Measurements from ENCODE around the gene ETV2. TPM values are rescaled to one million over a fixed set of nuclear protein-coding genes. Genes with fewer than 3 reads are reported as not detected.
A peak's percentile ranks its signal among the peaks of the same experiment; 100 is the strongest.

Gene ETV2
- polyA plus RNA-seq, 1 of the 3 experiments (the other 2 are of a cell fraction): 1.6 TPM

GRCh38 chr19:35644206-35644986 is 2.9 kb downstream of the ETV2 start:
- Histone ChIP-seq H3F3A (replicated peaks; ENCODE audit: insufficient read depth) (peaks cover 26% of the 10 kb centered on the region), H3K79me2 (ENCODE audit: insufficient read depth) (peaks cover 12% of the 10 kb centered on the region), H3K9me2 (no peaks in the 10 kb centered on the region), H3K27me3 (ENCODE audit: insufficient read depth) (no peaks in the 10 kb centered on the region), H3K27ac (ENCODE audit: low read depth in 2 of 2, low read length in 1 of 2) (peak overlapping the region; percentile 61 to 83), H3K9ac (peak overlapping the region; percentile 68; the same call in 1 of the 2 replicates), H4K20me1 (ENCODE audit: insufficient read depth) (no peaks in the 10 kb centered on the region), H3K4me3 (ENCODE audit: low read depth in 2 of 2, low read length in 1 of 2) (peak overlapping the region; percentile 64 to 76), H3K9me3 (no peaks in the 10 kb centered on the region), H3K4me1 (ENCODE audit: control insufficient read depth in 1 of 2, insufficient read depth in 2 of 2, low read depth in 1 of 2, low read length in 1 of 2) (peaks cover 4 to 25% of the 10 kb centered on the region in 2 experiments; a peak in 1 of 4 replicates), H3K4me2 (peak overlapping the region; percentile 85), H2AFZ (ENCODE audit: low read depth) (peak overlapping the region; percentile 98), H3K36me3 (replicated peaks in 1 of 2; ENCODE audit: control insufficient read depth in 1 of 2, insufficient read depth in 2 of 2, low read length in 1 of 2) (no peaks in the 10 kb centered on the region)
- peak; percentile 93 for DNase-seq
- TF ChIP-seq REST (IDR thresholded peaks at IDR 0.05; ENCODE audit: low read depth, low read length) (peak; percentile 85), TEAD4 (IDR thresholded peaks at IDR 0.05; ENCODE audit: borderline replicate concordance, insufficient read depth) (no peak), MXI1 (IDR thresholded peaks at IDR 0.05; ENCODE audit: low read depth, low read length) (peak; percentile 44)
- under 1% methylated on average over 47 of the region's 60 CpGs for WGBS (ENCODE audit: low lambda C conversion rate)
- CTCF ChIA-PET: interaction anchor here (2.6 kb wide), 1 partner anchor 12 kb away, joined by 10 read pairs; no protein-coding TSS in a partner anchor
- POLR2A ChIA-PET: interaction anchor here (0.6 to 1.6 kb wide), 4 partner anchors 32 to 353 kb away, joined by 3 to 4 read pairs (median 3); partner anchors contain the start of gene HAUS5

GRCh38 chr19:35644987-35645679 is 3.6 kb downstream of the ETV2 start:
- Histone ChIP-seq H3F3A (replicated peaks; ENCODE audit: insufficient read depth) (peaks cover 22% of the 10 kb centered on the region), H3K36me3 (replicated peaks in 1 of 2; ENCODE audit: control insufficient read depth in 1 of 2, insufficient read depth in 2 of 2, low read length in 1 of 2) (peaks cover 0 to 6% of the 10 kb centered on the region in 2 experiments), H3K27ac (ENCODE audit: low read depth in 2 of 2, low read length in 1 of 2) (peak overlapping the region; percentile 61 to 71), H3K9ac (no peak overlapping the region), H3K4me1 (ENCODE audit: control insufficient read depth in 1 of 2, insufficient read depth in 2 of 2, low read depth in 1 of 2, low read length in 1 of 2) (peaks cover 4 to 25% of the 10 kb centered on the region in 2 experiments; a peak in 1 of 4 replicates), H3K4me2 (peak overlapping the region; percentile 85), H3K27me3 (ENCODE audit: insufficient read depth) (no peaks in the 10 kb centered on the region), H3K9me3 (no peaks in the 10 kb centered on the region), H3K9me2 (no peaks in the 10 kb centered on the region), H2AFZ (ENCODE audit: low read depth) (peak overlapping the region; percentile 98), H3K4me3 (ENCODE audit: low read depth in 2 of 2, low read length in 1 of 2) (peak overlapping the region; percentile 64 to 76), H4K20me1 (ENCODE audit: insufficient read depth) (no peaks in the 10 kb centered on the region), H3K79me2 (ENCODE audit: insufficient read depth) (peaks cover 20% of the 10 kb centered on the region)
- CTCF ChIA-PET: interaction anchor here (2.6 kb wide), 1 partner anchor 11 kb away, joined by 10 read pairs; no protein-coding TSS in a partner anchor
- whole genome bisulfite sequencing (ENCODE audit: low lambda C conversion rate): 21% methylated on average over 18 of the region's 20 CpGs
- peak; percentile 75 for DNase-seq
- POLR2A ChIA-PET: interaction anchor here (0.6 to 1.4 kb wide), 2 partner anchors 33 to 353 kb away, joined by 3 to 4 read pairs; partner anchors contain the start of gene HAUS5
- 0 out of 2 replicates have a peak, but pooled peaks have one; percentile 2 for TF ChIP-seq MXI1 (IDR thresholded peaks at IDR 0.05; ENCODE audit: low read depth, low read length)
- no peak for TF ChIP-seq RCOR1 (IDR thresholded peaks at IDR 0.05; ENCODE audit: low read length)
- no peak for TF ChIP-seq FOXM1 (IDR thresholded peaks at IDR 0.05; ENCODE audit: low read depth)
- TF ChIP-seq EZH2phosphoT487 (IDR thresholded peaks at IDR 0.05; ENCODE audit: borderline replicate concordance, low read depth): no peak

All from SK-N-SH (cell line).